Smooth muscle cell (in vitro differentiated cells): ENCODE results near the gene LYPLA2. TPM values are rescaled to one million over a fixed set of nuclear protein-coding genes. Genes with fewer than 3 reads are reported as not detected.

Source experiments
- DNase-seq: peaks from one replicate; lab custom pipeline; 2025; ENCODE audit not compliant: unreplicated experiment; lab: John Stamatoyannopoulos, UW
- H2AFZ ChIP-seq: fragments of 200-600 bp; sonication (generic); 2 replicates; pipeline ENCODE4 v1.6.0; 2016; ENCODE audit warnings: antibody characterized with exemption, low read depth, mild to moderate bottlenecking
- H3F3A ChIP-seq: fragments of 200-600 bp; sonication (generic); 2 replicates; pipeline ENCODE4 v1.6.0; 2017; ENCODE audit warnings: antibody characterized with exemption, low read depth
- H3K27ac ChIP-seq: fragments of 200-600 bp; sonication (generic); 2 replicates; pipeline ENCODE4 v1.5.1; 2016; ENCODE audit warnings: low read depth, mild to moderate bottlenecking
- H3K27me3 ChIP-seq: fragments of 200-600 bp; sonication (generic); 2 replicates; pipeline ENCODE4 v1.6.1; 2016; ENCODE audit warnings: low read depth, mild to moderate bottlenecking
- H3K36me3 ChIP-seq: fragments of 200-600 bp; sonication (generic); 2 replicates; pipeline ENCODE4 v1.5.1; 2016; ENCODE audit warnings: low read depth
- H3K4me1 ChIP-seq: fragments of 200-600 bp; sonication (generic); 2 replicates; pipeline ENCODE4 v1.5.1; 2016; ENCODE audit warnings: low read depth
- H3K4me2 ChIP-seq: fragments of 200-600 bp; sonication (generic); 2 replicates; pipeline ENCODE4 v1.6.0; 2016; ENCODE audit warnings: mild to moderate bottlenecking
- H3K4me3 ChIP-seq: fragments of 200-600 bp; sonication (generic); 2 replicates; pipeline ENCODE4 v1.5.1; 2016; ENCODE audit warnings: mild to moderate bottlenecking
- H3K79me2 ChIP-seq: fragments of 200-600 bp; sonication (generic); 2 replicates; pipeline ENCODE4 v1.6.0; 2016; ENCODE audit warnings: low read depth, mild to moderate bottlenecking
- H3K9ac ChIP-seq: fragments of 200-600 bp; sonication (generic); 2 replicates; pipeline ENCODE4 v1.6.0; 2016; ENCODE audit warnings: low read depth
- H3K9me3 ChIP-seq: fragments of 200-600 bp; sonication (generic); replicated peaks from 2 replicates; pipeline ENCODE4 v1.5.1; 2016; ENCODE audit warnings: low read depth
- H4K20me1 ChIP-seq: fragments of 200-600 bp; sonication (generic); 2 replicates; pipeline ENCODE4 v1.6.0; 2016; ENCODE audit warnings: low read depth
- WGBS: methylation state at CpG from one replicate; pipeline ENCODE4 v1.1.7; 2016; ENCODE audit warnings: low lambda C conversion rate; 5-methylcytosine and 5-hydroxymethylcytosine counted together
- polyA plus RNA-seq: library from polyadenylated mRNA; unstranded; fragments of >200 nt; fragmentation: Nextera tagmentation; extraction: Ambion mirVana; gene quantifications from 2 replicates; pipeline ENCODE4 v1.2.1, GENCODE V29; 2016
- total RNA-seq: library from RNA; depleted of rRNA; stranded (reverse); fragments of >200 nt; gene quantifications from 2 replicates; pipeline ENCODE4 v1.2.3, GENCODE V29; 2014
- TF ChIP-seq, protein P1 (sequence below): fragments of 200-600 bp; sonication (generic); IDR thresholded peaks from 2 replicates; pipeline ENCODE4 v1.5.1; 2017; ENCODE audit warnings: borderline replicate concordance, mild to moderate bottlenecking, antibody characterized with exemption; ENCODE audit not compliant: insufficient read depth, poor library complexity, severe bottlenecking

The LYPLA2 gene
- total and polyA plus RNA-seq, 2 experiments from 2014 or later: 74.9 to 94.3 TPM

DNA sequence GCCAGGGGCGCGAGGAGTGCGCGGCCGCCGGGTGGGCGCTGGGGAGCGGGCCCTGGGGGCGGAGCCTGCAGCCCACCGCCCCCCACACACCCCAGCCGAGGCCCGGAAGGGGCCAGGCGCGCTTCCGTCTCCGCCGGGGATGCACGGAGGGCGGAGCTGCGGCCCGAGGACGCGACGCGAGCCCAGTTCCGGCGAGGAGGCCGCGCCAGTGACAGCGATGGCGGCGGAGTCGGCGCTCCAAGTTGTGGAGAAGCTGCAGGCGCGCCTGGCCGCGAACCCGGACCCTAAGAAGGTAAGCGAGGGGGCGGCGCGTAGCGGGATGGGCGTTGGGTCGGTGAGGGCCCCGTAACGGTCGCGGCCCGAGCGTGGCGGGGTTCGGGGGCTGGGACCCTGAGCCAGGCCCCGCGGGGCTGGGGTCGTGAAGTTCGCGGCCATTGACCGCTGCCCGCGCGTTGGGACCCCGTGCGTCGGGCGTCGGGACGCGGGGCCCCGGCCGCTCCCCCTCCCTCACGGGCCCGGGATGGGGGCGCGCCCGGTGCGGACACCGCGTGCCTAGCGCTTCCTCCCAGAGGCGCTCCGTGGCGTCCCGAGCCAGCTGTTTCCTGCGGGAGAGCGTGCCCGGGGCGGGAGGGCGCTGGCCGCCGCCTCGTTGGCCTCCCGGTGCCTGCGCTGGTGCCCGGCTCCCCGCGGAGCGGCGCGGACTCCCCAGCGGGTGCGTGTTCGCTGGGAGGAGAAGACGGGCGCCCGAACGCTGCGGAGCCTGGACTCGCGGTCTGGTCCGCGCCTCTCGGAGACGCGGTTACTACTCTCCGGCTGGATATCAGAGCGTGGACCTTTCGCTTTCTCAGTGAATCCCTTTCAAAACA is 47.4 kb upstream of the LYPLA2 start, which contains the start of gene ELOA:
Gene ELOA (plus strand): TSS at position 185 of the 866 bp plus-strand sequence. CDS start 33 bp downstream, at position 218.
- peak; percentile 49 for DNase-seq
- H3K27ac ChIP-seq: peak within 1 kb of the TSS; percentile 64
- H3K9ac ChIP-seq: peak within 1 kb of the TSS; percentile 76
- H2AFZ ChIP-seq: peak within 1 kb of the TSS; percentile 95
- H4K20me1 ChIP-seq: peaks cover 52% of the 10 kb centered on the region
- H3K4me2 ChIP-seq: peak within 1 kb of the TSS; percentile 98
- no peaks in the 10 kb centered on the region for H3K27me3 ChIP-seq
- peaks cover 13% of the 10 kb centered on the region for H3K4me1 ChIP-seq
- peak within 1 kb of the TSS; percentile 95 for H3K4me3 ChIP-seq
- no peaks in the 10 kb centered on the region for H3K36me3 ChIP-seq
- H3K9me3 ChIP-seq: no peaks in the 10 kb centered on the region
- 2% methylated on average over 102 of the region's 119 CpGs for WGBS
- TF ChIP-seq, protein P1, sequence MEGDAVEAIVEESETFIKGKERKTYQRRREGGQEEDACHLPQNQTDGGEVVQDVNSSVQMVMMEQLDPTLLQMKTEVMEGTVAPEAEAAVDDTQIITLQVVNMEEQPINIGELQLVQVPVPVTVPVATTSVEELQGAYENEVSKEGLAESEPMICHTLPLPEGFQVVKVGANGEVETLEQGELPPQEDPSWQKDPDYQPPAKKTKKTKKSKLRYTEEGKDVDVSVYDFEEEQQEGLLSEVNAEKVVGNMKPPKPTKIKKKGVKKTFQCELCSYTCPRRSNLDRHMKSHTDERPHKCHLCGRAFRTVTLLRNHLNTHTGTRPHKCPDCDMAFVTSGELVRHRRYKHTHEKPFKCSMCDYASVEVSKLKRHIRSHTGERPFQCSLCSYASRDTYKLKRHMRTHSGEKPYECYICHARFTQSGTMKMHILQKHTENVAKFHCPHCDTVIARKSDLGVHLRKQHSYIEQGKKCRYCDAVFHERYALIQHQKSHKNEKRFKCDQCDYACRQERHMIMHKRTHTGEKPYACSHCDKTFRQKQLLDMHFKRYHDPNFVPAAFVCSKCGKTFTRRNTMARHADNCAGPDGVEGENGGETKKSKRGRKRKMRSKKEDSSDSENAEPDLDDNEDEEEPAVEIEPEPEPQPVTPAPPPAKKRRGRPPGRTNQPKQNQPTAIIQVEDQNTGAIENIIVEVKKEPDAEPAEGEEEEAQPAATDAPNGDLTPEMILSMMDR: no peak
- peaks cover 5% of the 10 kb centered on the region for H3F3A ChIP-seq
- H3K79me2 ChIP-seq: peaks cover 50% of the 10 kb centered on the region

DNA sequence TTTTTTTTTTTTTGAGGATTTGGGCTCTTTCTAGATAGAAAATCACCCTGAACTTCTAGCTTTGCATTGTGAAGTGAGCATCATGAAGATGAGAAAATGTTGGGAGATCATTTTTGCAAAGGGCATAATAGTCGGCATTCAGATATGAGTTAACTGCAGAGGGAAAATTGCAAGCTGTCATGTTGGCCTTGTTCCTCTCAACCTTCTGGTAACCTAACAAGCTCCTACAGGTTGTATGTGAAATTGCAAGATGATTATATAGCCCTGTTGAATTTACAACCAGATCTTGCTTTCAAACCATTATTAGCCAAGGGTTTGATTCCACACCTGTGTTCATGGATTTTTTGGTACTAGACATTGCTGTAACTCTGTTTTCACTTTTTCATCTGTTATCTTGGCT is 45.4 kb upstream of the LYPLA2 start:
- no peaks in the 10 kb centered on the region for H3K9me3 ChIP-seq
- peaks cover 68% of the 10 kb centered on the region for H3K79me2 ChIP-seq
- peak overlapping the region; percentile 64 for H3K27ac ChIP-seq
- H3K27me3 ChIP-seq: no peaks in the 10 kb centered on the region
- peak overlapping the region; percentile 98 for H3K4me2 ChIP-seq
- no peak overlapping the region for H2AFZ ChIP-seq
- H4K20me1 ChIP-seq: peaks cover 69% of the 10 kb centered on the region
- peaks cover 13% of the 10 kb centered on the region for H3K4me1 ChIP-seq
- WGBS: 100% methylated on average over 1 of the region's 1 CpG
- H3K9ac ChIP-seq: no peak overlapping the region
- H3K36me3 ChIP-seq: peaks cover 3% of the 10 kb centered on the region
- no peak for DNase-seq
- TF ChIP-seq, protein P1: peak; percentile 35
- H3K4me3 ChIP-seq: peak overlapping the region; percentile 95
- peaks cover 5% of the 10 kb centered on the region for H3F3A ChIP-seq

DNA sequence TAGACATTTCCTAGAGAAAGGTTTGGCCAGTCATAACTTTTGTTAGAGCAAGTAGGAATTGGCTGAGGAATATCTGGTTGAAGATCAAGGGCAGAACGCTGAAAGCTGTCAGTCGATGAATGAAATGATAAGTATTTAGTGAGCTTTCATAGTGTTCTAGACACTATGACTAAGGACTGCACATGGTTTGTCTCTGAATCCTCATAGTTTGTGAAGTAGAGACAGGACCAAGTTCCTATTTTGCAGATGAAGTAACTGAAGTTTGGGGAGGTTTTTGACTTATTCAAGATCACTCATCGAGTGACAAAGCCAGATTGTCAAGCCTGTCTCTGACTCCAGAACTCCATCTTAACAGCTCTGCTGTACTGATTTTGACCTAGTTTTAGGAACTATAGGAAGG is 42.9 kb upstream of the LYPLA2 start:
- Histone ChIP-seq H3F3A (no peaks in the 10 kb centered on the region), H3K9me3 (no peaks in the 10 kb centered on the region), H3K4me3 (no peak overlapping the region), H3K36me3 (peaks cover 26% of the 10 kb centered on the region), H3K27ac (peak overlapping the region; percentile 46), H3K9ac (no peak overlapping the region), H3K4me2 (no peak overlapping the region), H3K4me1 (peaks cover 13% of the 10 kb centered on the region), H4K20me1 (peaks cover 92% of the 10 kb centered on the region), H3K27me3 (no peaks in the 10 kb centered on the region), H2AFZ (no peak overlapping the region), H3K79me2 (peaks cover 78% of the 10 kb centered on the region)
- 88% methylated on average over 3 of the region's 3 CpGs for WGBS
- TF ChIP-seq, protein P1: no peak
- no peak for DNase-seq
